Lower lobe of right lung (tissue), 2 donors: ENCODE results near the gene CD247. TPM values are rescaled to one million over a fixed set of nuclear protein-coding genes. Genes with fewer than 3 reads are reported as not detected.
A peak's percentile ranks its signal among the peaks of the same experiment; 100 is the strongest.

Source experiments
- ATAC-seq, 2 donors: fragments of 200-7000 bp; cut with Tn5 transposase; one replicate each; pipeline ENCODE4 v1.9.1; 2020 to 2022; ENCODE audit warnings: mild to moderate bottlenecking in 2 of 2, moderate library complexity in 2 of 2
- DNase-seq: peaks from one replicate; pipeline ENCODE4 v3.0.0-alpha.2; 2020
- H3K27ac ChIP-seq: fragments of 200-600 bp; one replicate; pipeline ENCODE4 v1.8.0; 2022
- H3K27me3 ChIP-seq: fragments of 200-600 bp; one replicate; pipeline ENCODE4 v1.8.0; 2022; ENCODE audit warnings: low read depth
- H3K36me3 ChIP-seq: fragments of 200-600 bp; one replicate; pipeline ENCODE4 v1.8.0; 2022; ENCODE audit warnings: mild to moderate bottlenecking
- H3K4me1 ChIP-seq: fragments of 200-600 bp; one replicate; pipeline ENCODE4 v1.8.0; 2022
- H3K4me3 ChIP-seq: fragments of 200-600 bp; one replicate; pipeline ENCODE4 v1.8.0; 2022; ENCODE audit warnings: mild to moderate bottlenecking
- H3K9me3 ChIP-seq: fragments of 200-600 bp; one replicate; pipeline ENCODE4 v1.8.0; 2022
- CTCF ChIP-seq: fragments of 200-600 bp; IDR thresholded peaks from one replicate; pipeline ENCODE4 v1.8.0; 2022; ENCODE audit warnings: antibody characterized with exemption, mild to moderate bottlenecking
- intact Hi-C: fragments of 100-400 bp; cut with DNase I; formaldehyde crosslinking; loops from one replicate; pipeline ENCODE4 v1.11.0; 2022
- total RNA-seq: library from RNA; stranded (reverse); fragmentation: NEBNext Ultra II Directional; extraction: Animal tissue kit (Norgen Biotek cat#: 25700); gene quantifications from one replicate; pipeline ENCODE4 v1.2.1, GENCODE V29; 2021
- donor health status: DM: no; HTN: yes; CAD: no; lungs with severe emphysema.

CD247 gene
- total RNA-seq, 1 donor from 2014 or later: 8.7 TPM

GRCh38 chr1:167439301-167439988 lies 78.9 kb downstream of the CD247 start:
- DNase-seq: no peak
- ATAC-seq: peak; percentile 15 to 48
- Histone ChIP-seq H3K9me3 (no peaks in the 10 kb centered on the region), H3K27me3 (peaks cover 9% of the 10 kb centered on the region), H3K27ac (no peak overlapping the region), H3K4me1 (peaks cover 10% of the 10 kb centered on the region), H3K36me3 (no peaks in the 10 kb centered on the region), H3K4me3 (peak overlapping the region; percentile 52)
- intact Hi-C loops: no loop called here
- TF ChIP-seq CTCF: no peak

- intact Hi-C loops: no loop called here
Measured at GRCh38 chr1:167438171-167439138, 79.9 kb downstream of the CD247 start.

GRCh38 chr1:167435484-167435883 lies 82.8 kb downstream of the CD247 start:
- peaks cover 9% of the 10 kb centered on the region for H3K27me3 ChIP-seq
- no peaks in the 10 kb centered on the region for H3K36me3 ChIP-seq
- no peak for TF ChIP-seq CTCF
- H3K9me3 ChIP-seq: no peaks in the 10 kb centered on the region
- H3K27ac ChIP-seq: no peak overlapping the region
- H3K4me1 ChIP-seq: peaks cover 10% of the 10 kb centered on the region
- ATAC-seq (no peak), DNase-seq (no peak)
- intact Hi-C loops: no loop called here
- H3K4me3 ChIP-seq: no peak overlapping the region

More at GRCh38 chr1:167438171-167439138, 79.9 kb downstream of the CD247 start:
- TF ChIP-seq CTCF: no peak
- Histone ChIP-seq H3K4me1 (peaks cover 10% of the 10 kb centered on the region), H3K4me3 (no peak overlapping the region), H3K27ac (no peak overlapping the region), H3K9me3 (no peaks in the 10 kb centered on the region), H3K36me3 (no peaks in the 10 kb centered on the region), H3K27me3 (peaks cover 9% of the 10 kb centered on the region)
- DNase-seq: no peak
- ATAC-seq: no peak

GRCh38 chr1:167434306-167434705 lies 84.0 kb downstream of the CD247 start:
- intact Hi-C loops: no loop called here
- no peak for TF ChIP-seq CTCF
- DNase-seq (no peak), ATAC-seq (no peak)
- peaks cover 4% of the 10 kb centered on the region for H3K4me1 ChIP-seq
- H3K27me3 ChIP-seq: peaks cover 4% of the 10 kb centered on the region
- no peaks in the 10 kb centered on the region for H3K36me3 ChIP-seq
- H3K9me3 ChIP-seq: no peaks in the 10 kb centered on the region
- H3K4me3 ChIP-seq: no peak overlapping the region
- H3K27ac ChIP-seq: no peak overlapping the region

- TF ChIP-seq CTCF: no peak
- no peak for DNase-seq
- no peak overlapping the region for H3K4me3 ChIP-seq
- H3K9me3 ChIP-seq: no peaks in the 10 kb centered on the region
- no peaks in the 10 kb centered on the region for H3K4me1 ChIP-seq
- ATAC-seq: no peak
- intact Hi-C loops: no loop called here
- H3K27me3 ChIP-seq: no peaks in the 10 kb centered on the region
- no peak overlapping the region for H3K27ac ChIP-seq
- no peaks in the 10 kb centered on the region for H3K36me3 ChIP-seq
Measured at GRCh38 chr1:167433884-167434283, 84.4 kb downstream of the CD247 start.
